Astrocyte of the cerebellum (primary cell): Measurements from ENCODE around the gene TEDC2.

Source experiments
- DNase-seq: peaks from one replicate; pipeline ENCODE4 v3.0.0-alpha.2; 2011; ENCODE audit warnings: low read depth
- H3K4me3 ChIP-seq: 2 replicates; pipeline ENCODE4 v1.5.1; 2011; ENCODE audit warnings: mild to moderate bottlenecking, low read depth, low read length, moderate library complexity
- CTCF ChIP-seq: IDR thresholded peaks from 2 replicates; pipeline ENCODE4 v1.5.1; 2012; ENCODE audit warnings: low read length, low read depth, moderate library complexity, mild to moderate bottlenecking; ENCODE audit errors: missing control alignments
- in situ Hi-C: cut with HindIII; loops from 2 replicates; pipeline ENCODE4 v1.10.0; 2017; ENCODE audit warnings: low sequenced_read_pairs

The TEDC2 gene

GRCh38 chr16:2499454-2499853, 39.5 kb downstream of the TEDC2 start:
- H3K4me3 ChIP-seq, result no peak overlapping the region
- TF ChIP-seq CTCF, result no peak
- DNase-seq, result no peak
- in situ Hi-C loops, result no loop called here

- TF ChIP-seq CTCF, result no peak
- DNase-seq, result no peak
- in situ Hi-C loops, result no loop called here
- H3K4me3 ChIP-seq, result no peak overlapping the region
Measured at GRCh38 chr16:2499890-2500429, 40.1 kb downstream of the TEDC2 start.

- H3K4me3 ChIP-seq, result no peak overlapping the region
- no peak for DNase-seq
- in situ Hi-C loops, result no loop called here
- no peak for TF ChIP-seq CTCF
Measured at GRCh38 chr16:2500430-2500917, 40.6 kb downstream of the TEDC2 start.

GRCh38 chr16:2500918-2501750, 41.2 kb downstream of the TEDC2 start:
- peak; percentile 94 for TF ChIP-seq CTCF
- DNase-seq, result peak; percentile 48
- in situ Hi-C loops, result no loop called here
- H3K4me3 ChIP-seq, result no peak overlapping the region

GRCh38 chr16:2501946-2502895, 42.3 kb downstream of the TEDC2 start:
- in situ Hi-C loops, result no loop called here
- no peak for TF ChIP-seq CTCF
- no peak overlapping the region for H3K4me3 ChIP-seq
- no peak for DNase-seq

GRCh38 chr16:2505695-2506094, 45.8 kb downstream of the TEDC2 start:
- in situ Hi-C loops, result no loop called here
- no peak overlapping the region for H3K4me3 ChIP-seq
- no peak for DNase-seq
- TF ChIP-seq CTCF, result no peak
